ENCODE measurements around the gene RHBDL3. TPM values are rescaled to one million over a fixed set of nuclear protein-coding genes. Genes with fewer than 3 reads are reported as not detected.

Gene RHBDL3
- total RNA-seq, 1 donor from 2014 or later, result 0.18 TPM

GRCh38 chr17:32269377-32269776, 3.7 kb downstream of the RHBDL3 start:
- H3K4me1 Mint-ChIP-seq (ENCODE audit: low read depth), result peaks cover 16% of the 10 kb centered on the region
- H3K36me3 Mint-ChIP-seq (ENCODE audit: low read depth), result no peaks in the 10 kb centered on the region
- H3K27me3 Mint-ChIP-seq (ENCODE audit: low read depth), result peaks cover 68% of the 10 kb centered on the region
- H3K4me3 Mint-ChIP-seq (ENCODE audit: low read depth), result no peak overlapping the region
- no peak overlapping the region for H3K27ac Mint-ChIP-seq
- intact Hi-C loops (cut with micrococcal nuclease), result no loop called here
- no peak for DNase-seq (ENCODE audit: low spot score)
- H3K9me3 Mint-ChIP-seq, result no peaks in the 10 kb centered on the region

DNA sequence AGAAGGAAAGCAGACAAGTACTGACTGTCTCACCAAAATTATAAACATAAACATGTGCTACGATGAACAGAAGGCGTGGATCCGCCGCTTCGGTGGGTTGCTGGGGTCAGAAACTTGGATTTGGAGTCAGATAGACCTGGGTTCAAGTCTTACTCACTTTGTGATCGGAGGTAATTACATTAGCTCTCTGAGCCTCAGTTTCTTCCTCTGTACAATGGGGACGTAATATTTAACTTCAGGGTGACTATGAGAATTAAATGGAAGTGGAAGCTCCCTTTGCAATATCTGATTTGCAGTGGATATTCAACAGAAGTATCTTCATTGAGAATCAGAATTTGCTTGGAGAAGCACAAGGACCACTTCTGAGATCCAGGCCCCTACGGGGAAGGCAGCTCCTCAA, 6.2 kb downstream of the RHBDL3 start:
- Mint-ChIP-seq H3K36me3 (ENCODE audit: low read depth) (no peaks in the 10 kb centered on the region), H3K27ac (no peak overlapping the region), H3K27me3 (ENCODE audit: low read depth) (peaks cover 62% of the 10 kb centered on the region), H3K4me3 (ENCODE audit: low read depth) (no peak overlapping the region), H3K4me1 (ENCODE audit: low read depth) (peaks cover 8% of the 10 kb centered on the region), H3K9me3 (no peaks in the 10 kb centered on the region)
- no peak for DNase-seq (ENCODE audit: low spot score)
- intact Hi-C loops (cut with micrococcal nuclease), result no loop called here

GRCh38 chr17:32274101-32274500, 8.5 kb downstream of the RHBDL3 start:
- H3K27me3 Mint-ChIP-seq (ENCODE audit: low read depth), result peaks cover 42% of the 10 kb centered on the region
- no peaks in the 10 kb centered on the region for H3K9me3 Mint-ChIP-seq
- no peaks in the 10 kb centered on the region for H3K4me1 Mint-ChIP-seq (ENCODE audit: low read depth)

GRCh38 chr17:32274643-32275042, 9.0 kb downstream of the RHBDL3 start:
- Mint-ChIP-seq H3K4me1 (ENCODE audit: low read depth) (no peaks in the 10 kb centered on the region), H3K9me3 (no peaks in the 10 kb centered on the region), H3K36me3 (ENCODE audit: low read depth) (no peaks in the 10 kb centered on the region), H3K27ac (no peak overlapping the region), H3K27me3 (ENCODE audit: low read depth) (peaks cover 37% of the 10 kb centered on the region), H3K4me3 (ENCODE audit: low read depth) (no peak overlapping the region)
- no peak for DNase-seq (ENCODE audit: low spot score)
- intact Hi-C loops (cut with micrococcal nuclease), result no loop called here

More at GRCh38 chr17:32274101-32274500, 8.5 kb downstream of the RHBDL3 start:
- H3K36me3 Mint-ChIP-seq (ENCODE audit: low read depth), result no peaks in the 10 kb centered on the region
- DNase-seq (ENCODE audit: low spot score), result no peak
- intact Hi-C loops (cut with micrococcal nuclease), result no loop called here
- no peak overlapping the region for H3K4me3 Mint-ChIP-seq (ENCODE audit: low read depth)
- no peak overlapping the region for H3K27ac Mint-ChIP-seq

DNA sequence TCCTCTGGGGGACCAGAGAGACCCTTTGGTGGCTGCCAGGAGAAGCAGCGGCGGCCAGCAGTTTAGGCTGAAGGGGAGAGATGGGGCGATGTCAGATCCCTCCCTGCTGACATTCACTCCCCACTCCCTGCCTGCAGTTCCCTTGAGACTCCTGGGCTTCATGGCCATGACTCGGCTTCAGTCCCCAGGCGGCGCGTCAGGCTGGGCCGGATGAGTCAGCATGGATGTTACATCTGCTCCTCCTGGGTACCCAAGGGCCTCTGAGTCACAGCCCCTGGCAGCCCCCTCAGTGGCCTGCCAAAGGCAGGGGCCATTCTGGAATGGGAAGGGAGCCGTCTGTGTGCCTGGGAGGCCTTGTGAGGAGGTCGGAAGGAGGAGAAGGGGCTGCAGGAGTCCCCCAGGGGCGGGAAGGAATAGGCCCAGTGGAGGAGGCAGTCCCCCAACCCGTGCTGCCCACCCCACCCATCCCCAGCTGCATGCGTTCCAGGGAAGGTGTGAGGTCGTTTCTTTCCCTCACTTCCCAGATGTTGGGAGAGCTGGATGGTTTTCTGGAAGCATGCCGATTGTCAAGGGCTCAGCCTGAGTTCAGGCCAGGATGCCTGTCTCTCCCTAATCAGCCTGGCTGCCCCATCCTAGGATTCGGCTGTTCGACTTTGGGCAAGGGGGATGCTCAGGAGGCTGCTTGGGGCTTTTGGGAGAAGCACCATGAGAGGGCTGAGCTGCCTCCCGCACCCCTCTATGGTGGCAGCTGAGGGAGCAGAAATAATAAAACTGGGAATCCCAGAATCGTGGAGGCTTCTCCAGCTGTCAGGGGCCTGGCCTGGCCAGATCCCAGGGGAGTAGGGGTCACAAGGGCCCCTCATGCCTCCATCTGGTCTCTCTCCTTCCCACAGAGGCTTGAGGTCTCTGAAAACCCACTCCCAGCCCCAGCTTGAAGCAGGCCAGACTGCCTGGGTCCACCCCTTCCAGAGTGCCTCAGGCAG, 9.7 kb downstream of the RHBDL3 start:
- no peaks in the 10 kb centered on the region for H3K9me3 Mint-ChIP-seq
- DNase-seq (ENCODE audit: low spot score), result no peak

DNA sequence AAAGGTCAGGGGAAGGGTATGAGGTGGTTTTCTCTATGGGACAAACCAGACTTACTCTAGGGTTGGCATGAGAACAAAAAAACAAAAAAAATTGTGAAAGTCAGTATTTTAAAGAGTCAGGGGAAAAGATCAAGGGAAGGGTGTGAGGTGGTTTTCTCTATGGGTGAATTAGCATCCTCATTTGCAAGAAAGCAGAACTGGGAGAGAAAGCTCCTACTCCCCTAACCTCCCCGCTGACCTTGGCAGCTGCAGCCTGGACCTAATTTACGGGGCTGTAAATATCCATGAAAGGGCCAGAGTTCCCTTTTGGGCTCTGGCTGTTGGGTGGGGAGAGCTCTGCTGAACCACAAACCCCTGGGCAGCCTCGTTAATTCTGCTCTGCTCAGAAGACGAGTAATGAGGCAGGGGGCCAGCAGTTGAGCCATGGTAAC, 10.6 kb downstream of the RHBDL3 start:
- no peaks in the 10 kb centered on the region for H3K9me3 Mint-ChIP-seq
- no peak overlapping the region for H3K27ac Mint-ChIP-seq
- peaks cover 23% of the 10 kb centered on the region for H3K27me3 Mint-ChIP-seq (ENCODE audit: low read depth)
- H3K36me3 Mint-ChIP-seq (ENCODE audit: low read depth), result no peaks in the 10 kb centered on the region
- no peak for DNase-seq (ENCODE audit: low spot score)
- intact Hi-C loops (cut with micrococcal nuclease), result no loop called here
- no peaks in the 10 kb centered on the region for H3K4me1 Mint-ChIP-seq (ENCODE audit: low read depth)
- H3K4me3 Mint-ChIP-seq (ENCODE audit: low read depth), result no peak overlapping the region

More for the DNA sequence above, 9.7 kb downstream of the RHBDL3 start:
- intact Hi-C loops (cut with micrococcal nuclease), result no loop called here
- Mint-ChIP-seq H3K36me3 (ENCODE audit: low read depth) (no peaks in the 10 kb centered on the region), H3K4me1 (ENCODE audit: low read depth) (no peaks in the 10 kb centered on the region), H3K27ac (no peak overlapping the region), H3K4me3 (ENCODE audit: low read depth) (no peak overlapping the region), H3K27me3 (ENCODE audit: low read depth) (peaks cover 30% of the 10 kb centered on the region)

DNA sequence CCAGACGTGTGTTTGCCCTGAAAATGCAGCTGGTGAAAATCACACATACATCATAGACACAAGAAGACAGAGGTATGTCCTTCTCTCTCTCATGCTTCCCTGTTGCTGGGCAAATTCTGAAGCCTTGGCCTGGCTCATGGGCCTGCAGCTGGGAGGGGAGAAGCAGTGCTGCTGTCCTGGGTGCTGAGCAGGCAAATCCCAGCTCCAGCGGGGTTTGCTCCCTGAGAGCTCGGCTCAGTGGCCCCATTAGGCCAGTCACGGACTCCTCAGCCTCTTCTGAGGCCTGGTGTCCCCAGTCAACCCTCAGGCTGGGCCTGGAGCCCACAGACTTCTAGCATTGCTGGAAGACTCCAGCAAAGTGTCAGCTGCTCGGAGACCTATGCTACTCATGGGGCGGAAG, 11.7 kb downstream of the RHBDL3 start:
- Mint-ChIP-seq H3K4me1 (ENCODE audit: low read depth) (no peaks in the 10 kb centered on the region), H3K36me3 (ENCODE audit: low read depth) (no peaks in the 10 kb centered on the region), H3K27me3 (ENCODE audit: low read depth) (peaks cover 15% of the 10 kb centered on the region), H3K9me3 (no peaks in the 10 kb centered on the region), H3K27ac (no peak overlapping the region), H3K4me3 (ENCODE audit: low read depth) (no peak overlapping the region)
- intact Hi-C loops (cut with micrococcal nuclease), result no loop called here
- DNase-seq (ENCODE audit: low spot score), result no peak

- no peak for DNase-seq (ENCODE audit: low spot score)
- H3K36me3 Mint-ChIP-seq (ENCODE audit: low read depth), result no peaks in the 10 kb centered on the region
- H3K9me3 Mint-ChIP-seq, result no peaks in the 10 kb centered on the region
- intact Hi-C loops (cut with micrococcal nuclease), result no loop called here
- no peak overlapping the region for H3K4me3 Mint-ChIP-seq (ENCODE audit: low read depth)
- no peaks in the 10 kb centered on the region for H3K4me1 Mint-ChIP-seq (ENCODE audit: low read depth)
- H3K27ac Mint-ChIP-seq, result no peak overlapping the region
- peaks cover 14% of the 10 kb centered on the region for H3K27me3 Mint-ChIP-seq (ENCODE audit: low read depth)
Measured at GRCh38 chr17:32278815-32279214, 13.2 kb downstream of the RHBDL3 start.

DNA sequence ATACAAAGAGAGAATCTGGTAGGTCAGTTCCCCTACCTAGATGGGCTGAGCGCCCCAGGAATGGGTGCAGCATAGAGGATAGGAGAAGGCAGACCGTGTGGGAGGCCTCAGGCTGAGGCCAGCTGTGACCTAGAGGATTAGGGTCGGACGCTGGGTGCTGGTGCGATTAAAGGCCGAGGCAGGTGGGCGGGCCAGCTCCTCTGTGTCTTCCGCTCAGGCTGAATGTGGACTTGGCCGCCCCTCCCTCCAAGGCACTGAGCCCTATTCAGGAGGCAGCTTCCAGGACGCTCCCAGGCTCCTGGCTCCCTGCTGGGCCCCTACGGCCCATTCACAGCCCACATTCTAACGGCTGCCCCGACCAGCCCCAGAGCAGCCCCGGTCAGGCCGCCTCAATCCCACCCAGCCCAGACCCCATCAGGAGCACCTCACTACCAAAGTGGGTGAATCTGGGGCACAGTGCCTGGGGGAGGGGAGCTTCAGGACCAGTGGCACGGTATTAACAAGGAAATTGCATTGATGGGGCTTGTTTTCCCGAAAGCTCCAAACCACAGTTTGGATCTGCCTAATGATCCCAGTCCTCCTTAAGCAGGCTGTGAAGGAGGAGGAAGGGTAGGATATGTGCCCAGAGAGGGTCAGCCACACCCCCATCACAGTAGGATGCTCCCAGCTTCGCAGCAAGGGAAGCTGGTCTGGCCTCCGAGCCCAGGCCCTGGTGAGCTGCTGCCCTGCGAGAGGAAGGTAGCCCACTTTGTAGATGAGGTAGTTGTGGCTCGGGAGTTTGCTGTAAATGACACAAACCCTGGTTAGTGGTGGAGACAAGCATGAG, 14.5 kb downstream of the RHBDL3 start:
- Mint-ChIP-seq H3K4me3 (ENCODE audit: low read depth) (no peak overlapping the region), H3K4me1 (ENCODE audit: low read depth) (no peaks in the 10 kb centered on the region), H3K27ac (no peak overlapping the region), H3K9me3 (no peaks in the 10 kb centered on the region), H3K27me3 (ENCODE audit: low read depth) (peaks cover 8% of the 10 kb centered on the region), H3K36me3 (ENCODE audit: low read depth) (no peaks in the 10 kb centered on the region)
- no peak for DNase-seq (ENCODE audit: low spot score)
- intact Hi-C loops (cut with micrococcal nuclease), result no loop called here

DNA sequence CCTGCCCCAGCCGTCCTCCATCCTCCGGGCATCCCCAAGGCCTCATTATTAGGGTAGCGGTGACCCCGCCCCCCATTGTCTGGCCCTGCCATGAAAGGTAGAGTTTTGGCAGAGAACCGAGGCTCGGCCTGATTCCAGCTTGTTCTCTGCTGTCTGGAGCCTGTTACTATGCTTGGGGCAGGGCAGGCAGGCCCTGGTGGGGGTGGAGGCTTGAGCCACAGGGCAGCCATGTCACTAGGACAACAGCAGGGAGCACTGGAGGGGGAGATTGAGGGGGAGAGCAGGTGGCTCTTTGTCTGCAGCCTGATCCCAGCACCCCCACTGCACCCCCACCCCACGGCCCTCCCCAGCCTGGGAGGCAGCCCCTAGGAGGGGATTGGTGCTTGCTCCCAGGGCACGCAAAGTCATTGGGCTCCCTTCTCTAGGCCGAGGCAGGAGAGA, 15.4 kb downstream of the RHBDL3 start:
- no peak for DNase-seq (ENCODE audit: low spot score)
- no peak overlapping the region for H3K27ac Mint-ChIP-seq
- H3K4me3 Mint-ChIP-seq (ENCODE audit: low read depth), result no peak overlapping the region
- H3K27me3 Mint-ChIP-seq (ENCODE audit: low read depth), result peaks cover 8% of the 10 kb centered on the region
- no peaks in the 10 kb centered on the region for H3K4me1 Mint-ChIP-seq (ENCODE audit: low read depth)
- H3K36me3 Mint-ChIP-seq (ENCODE audit: low read depth), result no peaks in the 10 kb centered on the region
- intact Hi-C loops (cut with micrococcal nuclease), result no loop called here
- no peaks in the 10 kb centered on the region for H3K9me3 Mint-ChIP-seq

GRCh38 chr17:32283745-32284201, 18.1 kb downstream of the RHBDL3 start:
- peaks cover under 1% of the 10 kb centered on the region for H3K4me1 Mint-ChIP-seq (ENCODE audit: low read depth)

GRCh38 chr17:32285306-32285705, 19.7 kb downstream of the RHBDL3 start:
- Mint-ChIP-seq H3K9me3 (no peaks in the 10 kb centered on the region), H3K27ac (no peak overlapping the region), H3K4me1 (ENCODE audit: low read depth) (peaks cover 1% of the 10 kb centered on the region), H3K36me3 (ENCODE audit: low read depth) (no peaks in the 10 kb centered on the region), H3K4me3 (ENCODE audit: low read depth) (no peak overlapping the region), H3K27me3 (ENCODE audit: low read depth) (peaks cover 16% of the 10 kb centered on the region)
- DNase-seq (ENCODE audit: low spot score), result no peak
- intact Hi-C loops (cut with micrococcal nuclease), result no loop called here

More at GRCh38 chr17:32283745-32284201, 18.1 kb downstream of the RHBDL3 start:
- H3K27ac Mint-ChIP-seq, result no peak overlapping the region
- H3K4me3 Mint-ChIP-seq (ENCODE audit: low read depth), result no peak overlapping the region
- H3K27me3 Mint-ChIP-seq (ENCODE audit: low read depth), result peaks cover 9% of the 10 kb centered on the region
- no peaks in the 10 kb centered on the region for H3K36me3 Mint-ChIP-seq (ENCODE audit: low read depth)
- intact Hi-C loops (cut with micrococcal nuclease), result no loop called here
- H3K9me3 Mint-ChIP-seq, result no peaks in the 10 kb centered on the region
- no peak for DNase-seq (ENCODE audit: low spot score)
